Esophagus squamous epithelium (tissue), 5 donors: ENCODE results near the gene CPOX. TPM values are rescaled to one million over a fixed set of nuclear protein-coding genes. Genes with fewer than 3 reads are reported as not detected.
A peak's percentile ranks its signal among the peaks of the same experiment; 100 is the strongest.

Experiments
- DNase-seq: peaks from one replicate; lab custom pipeline; 2025; lab: John Stamatoyannopoulos, UW
- H3K27ac ChIP-seq, 4 donors: fragments of 200-600 bp; sonication (generic); one replicate each; pipeline ENCODE4 v1.5.1; 2016 to 2019; ENCODE audit warnings: mild to moderate bottlenecking in 1 of 4
- H3K27me3 ChIP-seq, 4 donors: fragments of 200-600 bp; sonication (generic); 1 replicate in 3 of 4; 2 replicates in 1 of 4; pipeline versions ENCODE4 v1.5.1 to v1.6.0; 2017 to 2021; ENCODE audit warnings: antibody characterized with exemption in 1 of 4
- H3K36me3 ChIP-seq, 3 donors: fragments of 200-600 bp; sonication (generic); one replicate each; pipeline ENCODE4 v1.5.1; 2016 to 2019
- H3K4me1 ChIP-seq, 3 donors: fragments of 200-600 bp; sonication (generic); one replicate each; pipeline ENCODE4 v1.5.1; 2017 to 2019
- H3K4me3 ChIP-seq, 4 donors: fragments of 200-600 bp; sonication (generic); 1 replicate in 3 of 4; 2 replicates in 1 of 4; pipeline ENCODE4 v1.5.1; 2016 to 2019; ENCODE audit warnings: mild to moderate bottlenecking in 2 of 4, moderate library complexity in 1 of 4
- H3K9me3 ChIP-seq, 3 donors: fragments of 200-600 bp; sonication (generic); one replicate each; pipeline ENCODE4 v1.5.1; 2016 to 2019
- CTCF ChIP-seq, 6 experiments: fragments of 450-650 bp in 4 of 6; fragments of 200-600 bp in 2 of 6; sonication (generic) in 2 of 6; IDR thresholded peaks; one replicate each; pipeline ENCODE4 v1.5.1; 2016 to 2019; ENCODE audit warnings: antibody characterized with exemption in 6 of 6, mild to moderate bottlenecking in 4 of 6, moderate library complexity in 4 of 6
- POLR2A ChIP-seq, 4 donors: fragments of 450-650 bp; IDR thresholded peaks; one replicate each; pipeline ENCODE4 v1.6.1; 2017; ENCODE audit warnings: antibody characterized with exemption in 4 of 4, mild to moderate bottlenecking in 4 of 4, moderate library complexity in 3 of 4
- WGBS, 2 donors: methylation state at CpG; one replicate each; pipeline ENCODE4 v1.1.5; 2018; 5-methylcytosine and 5-hydroxymethylcytosine counted together
- intact Hi-C: fragments of 100-400 bp; cut with DNase I; formaldehyde crosslinking; loops from one replicate; pipeline ENCODE4 v1.15.0; 2022
- total RNA-seq, 4 donors: library from RNA; depleted of rRNA; stranded (reverse); fragments of >200 nt; gene quantifications; one replicate each; pipeline ENCODE4 v1.1.0, GENCODE V29; 2016
- donor health status: DM: yes; HTN: yes; CAD: no.

CPOX gene
- total RNA-seq, 4 donors from 2014 or later: 18.3 to 23.6 (median 21.4) TPM

GRCh38 chr3:98532709-98533571, 60.5 kb downstream of the CPOX start:
- Histone ChIP-seq H3K4me1 (no peaks in the 10 kb centered on the region), H3K36me3 (no peaks in the 10 kb centered on the region), H3K4me3 (peak overlapping the region in 1 of 4 donors; percentile 26), H3K9me3 (no peaks in the 10 kb centered on the region), H3K27me3 (no peaks in the 10 kb centered on the region), H3K27ac (peak overlapping the region in 1 of 4 donors; percentile 14)
- TF ChIP-seq POLR2A (IDR thresholded peaks at IDR 0.05) (no peak), CTCF (IDR thresholded peaks at IDR 0.05) (no peak)
- whole genome bisulfite sequencing, 2 donors: 90 to 94% methylated on average over 6 of the region's 6 CpGs
- intact Hi-C loops: no loop called here
- no peak for DNase-seq

GRCh38 chr3:98532275-98532637, 61.2 kb downstream of the CPOX start:
- peak overlapping the region in 2 of 4 donors; percentile 1 to 26 for H3K4me3 ChIP-seq
- H3K27ac ChIP-seq: peak overlapping the region in 2 of 4 donors; percentile 7 to 14
- no peak for TF ChIP-seq CTCF (IDR thresholded peaks at IDR 0.05)
- TF ChIP-seq POLR2A (IDR thresholded peaks at IDR 0.05): no peak
- no peaks in the 10 kb centered on the region for H3K9me3 ChIP-seq
- H3K27me3 ChIP-seq: no peaks in the 10 kb centered on the region
- H3K36me3 ChIP-seq: no peaks in the 10 kb centered on the region
- intact Hi-C loops: no loop called here
- no peaks in the 10 kb centered on the region for H3K4me1 ChIP-seq
- WGBS, 2 donors: 68 to 79% methylated on average over 5 of the region's 5 CpGs
- no peak for DNase-seq

- H3K27me3 ChIP-seq: no peaks in the 10 kb centered on the region
Observed at GRCh38 chr3:98531622-98532274, 61.7 kb downstream of the CPOX start, which contains the start of gene GPR15. Gene GPR15 (plus strand): TSS chr3:98531978. CDS start chr3:98532034, 56 bp downstream.

GRCh38 chr3:98530676-98531075, 62.7 kb downstream of the CPOX start:
- TF ChIP-seq CTCF (IDR thresholded peaks at IDR 0.05): no peak
- TF ChIP-seq POLR2A (IDR thresholded peaks at IDR 0.05): no peak
- Histone ChIP-seq H3K9me3 (no peaks in the 10 kb centered on the region), H3K36me3 (no peaks in the 10 kb centered on the region), H3K27ac (no peak overlapping the region), H3K4me1 (no peaks in the 10 kb centered on the region), H3K4me3 (no peak overlapping the region), H3K27me3 (no peaks in the 10 kb centered on the region)
- DNase-seq: no peak
- 85 to 86% methylated on average over 2 of the region's 2 CpGs for WGBS, 2 donors
- intact Hi-C loops: no loop called here

More at GRCh38 chr3:98531622-98532274, 61.7 kb downstream of the CPOX start, which contains the start of gene GPR15:
- intact Hi-C loops: no loop called here
- WGBS, 2 donors: 65 to 77% methylated on average over 7 of the region's 7 CpGs
- Histone ChIP-seq H3K27ac (peak within 1 kb of the TSS in 2 of 4 donors; percentile 7 to 14), H3K4me1 (no peaks in the 10 kb centered on the region), H3K36me3 (no peaks in the 10 kb centered on the region), H3K9me3 (no peaks in the 10 kb centered on the region), H3K4me3 (peak within 1 kb of the TSS in 2 of 4 donors; percentile 1 to 26)
- DNase-seq: no peak
- TF ChIP-seq CTCF (IDR thresholded peaks at IDR 0.05) (no peak), POLR2A (IDR thresholded peaks at IDR 0.05) (no peak)
